ENCODE measurements around the gene FAM3C. TPM values are rescaled to one million over a fixed set of nuclear protein-coding genes. Genes with fewer than 3 reads are reported as not detected.

Gene FAM3C
- total and polyA plus RNA-seq, 10 of the 15 experiments (the other 5 are each of a cell fraction or from before 2014, with no cell fraction given) = 11.0 to 110 (median 27.8) TPM

GRCh38 chr7:121392277-121393004, 3.7 kb downstream of the FAM3C start:
- ATAC-seq (no peak), DNase-seq (ENCODE audit: low read depth, low spot score) (no peak), FAIRE-seq (no peak)
- BruUV-seq (replicated peaks) = no TSS peak
- RAD21 ChIA-PET (ENCODE audit: unreplicated experiment) = interaction anchor here (1.5 to 10.5 kb wide), 8 partner anchors 9 to 155 kb away, joined by 3 to 272 read pairs (median 108); no protein-coding TSS in a partner anchor
- CTCF ChIA-PET = interaction anchor here (0.9 to 12.1 kb wide), 4 partner anchors 9 to 25 kb away, joined by 4 to 166 read pairs (median 54); no protein-coding TSS in a partner anchor
- TF ChIP-seq ZBTB33 (IDR thresholded peaks at IDR 0.05) = 0 out of 2 replicates have a peak, but pooled peaks have one; percentile 33
- TF ChIP-seq ZNF217 (IDR thresholded peaks at IDR 0.05) = 0 out of 2 replicates have a peak, but pooled peaks have one; percentile 61
- no peak for TF ChIP-seq SREBF2 (IDR thresholded peaks at IDR 0.05; ENCODE audit: low read length)
- peak; percentile 78 for TF ChIP-seq MLLT1 (IDR thresholded peaks at IDR 0.05)
- TF ChIP-seq ZNF24 (IDR thresholded peaks at IDR 0.05) = peak; percentile 72
- SMC1A ChIA-PET (ENCODE audit: uncharacterized antibody, unreplicated experiment) = interaction anchor here (0.8 to 13.5 kb wide), 10 partner anchors 9 to 138 kb away, joined by 3 to 281 read pairs (median 7); no protein-coding TSS in a partner anchor
- in situ Hi-C loops (cut with MboI) = loop anchor here (25.0 kb wide), 1 partner anchor 980 kb away; no protein-coding TSS in a partner anchor
- 0 out of 2 replicates have a peak overlapping the region, but pooled peaks have one; percentile 43 for H3K4me3 ChIP-seq
- peaks cover 14% of the 10 kb centered on the region for H3K4me1 ChIP-seq (ENCODE audit: control insufficient read depth, insufficient read depth, low read length)
- H3K36me3 ChIP-seq (ENCODE audit: control insufficient read depth in 2 of 2, insufficient read depth in 2 of 2, low read length in 1 of 2) = no peaks in the 10 kb centered on the region
- H3K9ac ChIP-seq (ENCODE audit: control insufficient read depth, insufficient read depth, low read length) = no peak overlapping the region
- POLR2A ChIA-PET = interaction anchor here (0.7 to 4.6 kb wide), 10 partner anchors 7 to 442 kb away, joined by 3 to 50 read pairs (median 8); partner anchors contain the start of gene ING3
- peak overlapping the region; percentile 34; the same call in 1 of the 2 replicates for H3K4me2 ChIP-seq (ENCODE audit: control insufficient read depth, insufficient read depth)
- H3K27ac ChIP-seq (ENCODE audit: control insufficient read depth, insufficient read depth) = no peak overlapping the region
- intact Hi-C loops (cut with micrococcal nuclease; ENCODE audit: unreplicated experiment) = no loop called here
- H2AFZ ChIP-seq (ENCODE audit: control insufficient read depth, low read depth, low read length) = no peak overlapping the region
- no peaks in the 10 kb centered on the region for H4K20me1 ChIP-seq (ENCODE audit: control insufficient read depth, insufficient read depth)
- H3K27me3 ChIP-seq (replicated peaks in 1 of 2; ENCODE audit: control insufficient read depth in 2 of 2, insufficient read depth in 2 of 2, low read length in 1 of 2) = no peaks in the 10 kb centered on the region
- H3K79me2 ChIP-seq (ENCODE audit: control insufficient read depth, insufficient read depth, low read length) = peaks cover 80% of the 10 kb centered on the region
- 96% methylated on average over 10 of the region's 10 CpGs for WGBS (ENCODE audit: insufficient coverage, insufficient replicate concordance, low lambda C conversion rate, missing lambda C conversion rate)
- H3K9me3 ChIP-seq (replicated peaks; ENCODE audit: control insufficient read depth, insufficient read depth, low read length) = peaks cover 1% of the 10 kb centered on the region; the same call in 1 of the 3 replicates

All from GM12878 (cell line).